H1 (cell line): Measurements from ENCODE around the gene CGREF1. TPM values are rescaled to one million over a fixed set of nuclear protein-coding genes. Genes with fewer than 3 reads are reported as not detected.

Experiments used
- CTCF ChIA-PET: fragments of 300-600 bp; sonication (Branson Sonifier 250); formaldehyde crosslinking; loops from one replicate; lab custom pipeline; 2021; ENCODE audit not compliant: partially characterized antibody; lab: Charles Lee
- POLR2A ChIA-PET: fragments of 300-600 bp; sonication (Branson Sonifier 250); formaldehyde crosslinking; loops from one replicate; lab custom pipeline; 2021; ENCODE audit warnings: inconsistent platforms; ENCODE audit not compliant: partially characterized antibody; lab: Charles Lee
- DNase-seq, 2 experiments: peaks; one replicate each; pipeline versions ENCODE4 v3.0.0 to v3.0.0-alpha.2; 2010 to 2022; ENCODE audit warnings: low spot score in 2 of 2, low read depth in 1 of 2, mixed read lengths in 1 of 2
- FAIRE-seq: peaks from 2 replicates; lab custom pipeline; 2011; peaks lifted over from hg19 to GRCh38; lab: Jason Lieb, UNC
- H2AFZ ChIP-seq: 2 replicates; pipeline ENCODE4 v1.8.1; 2012; ENCODE audit warnings: low read length, inconsistent platforms
- H2AK5ac ChIP-seq: 2 replicates; pipeline ENCODE4 v1.6.1; 2013; ENCODE audit warnings: low read depth, low read length
- H2BK120ac ChIP-seq: replicated peaks from 2 replicates; pipeline ENCODE3; 2013; ENCODE audit warnings: low read depth, low read length, inconsistent platforms
- H2BK12ac ChIP-seq: 2 replicates; pipeline ENCODE4 v1.6.1; 2013; ENCODE audit warnings: low read depth, low read length
- H2BK15ac ChIP-seq: 2 replicates; pipeline ENCODE4 v1.6.1; 2013; ENCODE audit warnings: low read length
- H2BK20ac ChIP-seq: 2 replicates; pipeline ENCODE4 v1.6.1; 2013; ENCODE audit warnings: low read length
- H2BK5ac ChIP-seq: 2 replicates; pipeline ENCODE4 v1.6.1; 2013; ENCODE audit warnings: low read depth, low read length
- H3K14ac ChIP-seq: 2 replicates; pipeline ENCODE4 v1.6.1; 2013; ENCODE audit warnings: inconsistent platforms; ENCODE audit not compliant: insufficient read length
- H3K18ac ChIP-seq: 2 replicates; pipeline ENCODE4 v1.6.1; 2013; ENCODE audit warnings: low read length; ENCODE audit errors: extremely low read depth
- H3K23ac ChIP-seq: 2 replicates; pipeline ENCODE4 v1.6.1; 2013; ENCODE audit warnings: inconsistent platforms; ENCODE audit not compliant: insufficient read length
- H3K23me2 ChIP-seq: 2 replicates; pipeline ENCODE4 v1.6.1; 2013; ENCODE audit warnings: low read depth, low read length
- H3K27ac ChIP-seq: 2 replicates; pipeline ENCODE4 v1.6.1; 2011; ENCODE audit warnings: low read depth, low read length, inconsistent platforms
- H3K27me3 ChIP-seq, 4 experiments: replicated peaks in 1 of 4; 1 replicate in 1 of 4; 2 replicates in 3 of 4; pipeline versions ENCODE4 v1.6.1 to v1.8.1; 2011 to 2013; ENCODE audit warnings: low read length in 3 of 4, mild to moderate bottlenecking in 3 of 4, inconsistent platforms in 2 of 4, mixed read lengths in 2 of 4, moderate library complexity in 1 of 4; ENCODE audit not compliant: control insufficient read depth in 3 of 4, insufficient read depth in 3 of 4; ENCODE audit errors: extremely low read depth in 1 of 4
- H3K36me3 ChIP-seq, 4 experiments: 2 replicates each; pipeline versions ENCODE4 v1.6.1 to v1.8.1; 2011 to 2013; ENCODE audit warnings: mild to moderate bottlenecking in 4 of 4, low read length in 3 of 4, moderate library complexity in 2 of 4, control low read depth in 1 of 4, inconsistent platforms in 1 of 4; ENCODE audit not compliant: insufficient read depth in 4 of 4, control insufficient read depth in 2 of 4
- H3K4ac ChIP-seq: replicated peaks from 2 replicates; pipeline ENCODE3; 2013; ENCODE audit warnings: low read length, low read depth, mixed read lengths, inconsistent platforms; ENCODE audit not compliant: insufficient read length
- H3K4me1 ChIP-seq, 4 experiments: replicated peaks in 1 of 4; 1 replicate in 1 of 4; 2 replicates in 3 of 4; pipeline versions ENCODE4 v1.6.1 to v1.8.1; 2011 to 2013; ENCODE audit warnings: low read length in 3 of 4, inconsistent platforms in 2 of 4, mixed read lengths in 1 of 4; ENCODE audit not compliant: insufficient read depth in 4 of 4, control insufficient read depth in 3 of 4
- H3K4me2 ChIP-seq, 2 experiments: 2 replicates each; pipeline versions ENCODE4 v1.6.1 to v1.8.1; 2011 to 2013; ENCODE audit warnings: low read depth in 2 of 2, low read length in 2 of 2, control low read depth in 1 of 2, inconsistent platforms in 1 of 2, mild to moderate bottlenecking in 1 of 2; ENCODE audit not compliant: insufficient read depth in 1 of 2
- H3K4me3 ChIP-seq, 4 experiments: fragments of 200-600, 300-600 bp in 1 of 4; sonication (generic), shearing (Covaris generic), sonication (Bioruptor Twin) in 1 of 4; 2 replicates each; pipeline versions ENCODE4 v1.5.1 to v1.8.1; 2011 to 2016; ENCODE audit warnings: low read length in 4 of 4, low read depth in 3 of 4, control low read depth in 2 of 4, inconsistent platforms in 2 of 4, mild to moderate bottlenecking in 2 of 4, mixed read lengths in 1 of 4, moderate library complexity in 1 of 4; ENCODE audit not compliant: insufficient read depth in 2 of 4; ENCODE audit errors: extremely low read depth in 1 of 4
- H3K56ac ChIP-seq: replicated peaks from 2 replicates; pipeline ENCODE3; 2013; ENCODE audit warnings: low read depth, mild to moderate bottlenecking, mixed read lengths, low read length, inconsistent platforms; ENCODE audit not compliant: insufficient read length
- H3K79me1 ChIP-seq: 2 replicates; pipeline ENCODE4 v1.6.1; 2013; ENCODE audit warnings: low read depth, low read length, control low read depth
- H3K79me2 ChIP-seq, 2 experiments: 2 replicates each; pipeline versions ENCODE4 v1.6.1 to v1.8.1; 2012 to 2013; ENCODE audit warnings: low read length in 2 of 2, mild to moderate bottlenecking in 2 of 2, inconsistent platforms in 1 of 2; ENCODE audit not compliant: insufficient read depth in 2 of 2, control insufficient read depth in 1 of 2
- H3K9ac ChIP-seq, 4 experiments: replicated peaks in 1 of 4; 1 replicate in 1 of 4; 2 replicates in 3 of 4; pipeline versions ENCODE4 v1.6.1 to v1.8.1; 2011 to 2013; ENCODE audit warnings: low read depth in 3 of 4, low read length in 3 of 4, control low read depth in 2 of 4, mild to moderate bottlenecking in 2 of 4, moderate library complexity in 2 of 4, inconsistent platforms in 1 of 4; ENCODE audit errors: extremely low read depth in 1 of 4
- H3K9me3 ChIP-seq, 2 experiments: 2 replicates each; pipeline versions ENCODE4 v1.6.1 to v1.8.1; 2012 to 2013; ENCODE audit warnings: mild to moderate bottlenecking in 2 of 2, moderate library complexity in 2 of 2, control low read depth in 1 of 2, inconsistent platforms in 1 of 2, low read depth in 1 of 2, low read length in 1 of 2, mixed read lengths in 1 of 2; ENCODE audit not compliant: insufficient read depth in 2 of 2
- H4K20me1 ChIP-seq, 2 experiments: replicated peaks in 1 of 2; 2 replicates each; pipeline versions ENCODE3 to v1.8.1; 2011 to 2013; ENCODE audit warnings: inconsistent platforms in 2 of 2, low read length in 2 of 2, mild to moderate bottlenecking in 1 of 2; ENCODE audit not compliant: insufficient read depth in 2 of 2, control insufficient read depth in 1 of 2
- H4K5ac ChIP-seq: 2 replicates; pipeline ENCODE4 v1.6.1; 2013; ENCODE audit warnings: low read length, low read depth, mixed read lengths, inconsistent platforms; ENCODE audit not compliant: insufficient read length
- H4K8ac ChIP-seq: 2 replicates; pipeline ENCODE4 v1.8.0; 2013; ENCODE audit warnings: mild to moderate bottlenecking, moderate library complexity, low read length, inconsistent platforms; ENCODE audit not compliant: insufficient read depth; ENCODE audit errors: extremely low read depth
- H4K91ac ChIP-seq: replicated peaks from 2 replicates; pipeline ENCODE3; 2013; ENCODE audit warnings: low read length, mixed read lengths, inconsistent platforms; ENCODE audit not compliant: insufficient read length
- CEBPB ChIP-seq: IDR thresholded peaks from 2 replicates; pipeline ENCODE4 v1.6.1; 2012; ENCODE audit warnings: low read depth, low read length
- CREB1 ChIP-seq: IDR thresholded peaks from 2 replicates; pipeline ENCODE4 v1.6.1; 2012; ENCODE audit warnings: inconsistent platforms
- GTF2F1 ChIP-seq: IDR thresholded peaks from 2 replicates; pipeline ENCODE4 v1.6.1; 2012; ENCODE audit warnings: low read depth, low read length, improper control_type of control experiment, borderline replicate concordance
- NRF1 ChIP-seq: IDR thresholded peaks from 2 replicates; pipeline ENCODE4 v1.6.1; 2011; ENCODE audit warnings: mild to moderate bottlenecking, low read depth, low read length, improper control_type of control experiment
- RAD21 ChIP-seq, 2 experiments: IDR thresholded peaks in 1 of 2; conservative IDR thresholded peaks in 1 of 2; 2 replicates each; pipeline ENCODE4 v1.6.1; 2011; ENCODE audit warnings: low read depth in 2 of 2, low read length in 2 of 2, improper control_type of control experiment in 1 of 2, inconsistent platforms in 1 of 2, mild to moderate bottlenecking in 1 of 2, moderate library complexity in 1 of 2
- SIRT6 ChIP-seq: IDR thresholded peaks from one replicate; pipeline ENCODE4 v1.7.1; 2012; ENCODE audit warnings: low read length, inconsistent platforms
- SP1 ChIP-seq: IDR thresholded peaks from 2 replicates; pipeline ENCODE4 v1.6.1; 2011; ENCODE audit warnings: low read depth, low read length
- WGBS, 2 experiments: shearing (Covaris generic) in 1 of 2; methylation state at CpG; one replicate each; pipeline versions ENCODE4 v1.1.6 to v1.1.7; 2013 to 2015; ENCODE audit warnings: low lambda C conversion rate in 2 of 2, mixed read lengths in 2 of 2, inconsistent platforms in 1 of 2, low coverage in 1 of 2, missing lambda C conversion rate in 1 of 2; ENCODE audit not compliant: insufficient replicate concordance in 2 of 2, insufficient coverage in 1 of 2, insufficient read length in 1 of 2; ENCODE audit errors: extremely low coverage in 1 of 2, missing lambda C conversion rate in 1 of 2; 5-methylcytosine and 5-hydroxymethylcytosine counted together
- polyA plus RNA-seq, 7 experiments: library from polyadenylated mRNA; depleted of rRNA in 3 of 7; stranded (reverse) in 5 of 7; unstranded in 2 of 7; fragments of >200 nt in 5 of 7; fragments of 200-250 nt in 2 of 7; gene quantifications; 1 replicate in 5 of 7; 2 replicates in 1 of 7; 4 replicates in 1 of 7; pipeline versions ENCODE4 v1.2.1 to v1.2.3, GENCODE V29; 2011 to 2013; ENCODE audit warnings: missing spikeins in 2 of 7, mixed read lengths in 2 of 7
- total RNA-seq: library from RNA; stranded (reverse); fragmentation: NEBNext Ultra II Directional; extraction: Animal tissue kit (Norgen Biotek cat#: 25700); gene quantifications from 2 replicates; pipeline ENCODE4 v1.2.1, GENCODE V29; 2021

The CGREF1 gene
- total and polyA plus RNA-seq, 2 of the 8 experiments (the other 6 are each of a cell fraction or from before 2014, with no cell fraction given): 2.5 to 3.4 TPM

GRCh38 chr2:27089111-27089954 is 29.6 kb downstream of the CGREF1 start:
- Histone ChIP-seq H4K8ac (no peak overlapping the region), H3K4me2 (no peak overlapping the region), H3K4me3 (no peak overlapping the region), H3K27me3 (peaks cover 0 to 9% (median 4%) of the 10 kb centered on the region in 4 experiments; a peak in 2 of 7 replicates), H2BK12ac (no peak overlapping the region), H3K9me3 (no peaks in the 10 kb centered on the region), H2BK5ac (no peak overlapping the region), H2BK20ac (no peak overlapping the region), H3K36me3 (no peaks in the 10 kb centered on the region), H3K4ac (no peak overlapping the region), H2BK15ac (no peak overlapping the region), H2AK5ac (no peak overlapping the region), H3K23ac (no peak overlapping the region), H3K14ac (no peak overlapping the region), H3K56ac (no peak overlapping the region), H3K79me2 (no peaks in the 10 kb centered on the region), H4K91ac (no peak overlapping the region), H2BK120ac (no peak overlapping the region), H3K9ac (no peak overlapping the region), H3K18ac (no peak overlapping the region), H3K79me1 (no peaks in the 10 kb centered on the region), H3K23me2 (peaks cover 10% of the 10 kb centered on the region; the same call in 1 of the 2 replicates), H2AFZ (no peak overlapping the region), H4K5ac (no peak overlapping the region), H4K20me1 (peaks cover 1 to 6% of the 10 kb centered on the region in 2 experiments), H3K27ac (no peak overlapping the region), H3K4me1 (peaks cover 4 to 15% (median 4%) of the 10 kb centered on the region in 4 experiments; a peak in 5 of 7 replicates)
- no peak for TF ChIP-seq RAD21 (IDR thresholded peaks at IDR 0.05 in 1 of 2, conservative IDR thresholded peaks at IDR 0.05 in 1 of 2; ENCODE audit: low read depth in 2 of 2, low read length in 2 of 2)
- no peak for TF ChIP-seq GTF2F1
- no peak for TF ChIP-seq CEBPB
- TF ChIP-seq SP1: no peak
- no peak for TF ChIP-seq CREB1
- no peak for TF ChIP-seq SIRT6
- no peak for TF ChIP-seq NRF1
- DNase-seq (no peak), FAIRE-seq (no peak)
- ChIA-PET CTCF (interaction anchor here (0.7 to 16.5 kb wide), 8 partner anchors 8 to 176 kb away, joined by 3 to 160 read pairs (median 4); partner anchors contain the start of genes ABHD1, AGBL5 and PREB), POLR2A (interaction anchor here (1.1 to 1.5 kb wide), 2 partner anchors 17 to 106 kb away, joined by 3 to 4 read pairs; no protein-coding TSS in a partner anchor)
- 92% methylated on average over 14 of the region's 14 CpGs; no CpG with 5 or more reads in 1 of the 2 experiments for WGBS, 2 experiments
